Measurements from ENCODE around the gene LRRC49.

LRRC49 gene

GRCh38 chr15:71049706-71050422 lies 157.2 kb downstream of the LRRC49 start:
- in situ Hi-C loops (cut with MboI; ENCODE audit: low sequenced_read_pairs), result no loop called here

GRCh38 chr15:71050461-71050860 lies 157.8 kb downstream of the LRRC49 start:
- in situ Hi-C loops (cut with MboI; ENCODE audit: low sequenced_read_pairs), result no loop called here

- in situ Hi-C loops (cut with MboI; ENCODE audit: low sequenced_read_pairs), result no loop called here
Measured at GRCh38 chr15:71051539-71051938, 158.9 kb downstream of the LRRC49 start.

- in situ Hi-C loops (cut with MboI; ENCODE audit: low sequenced_read_pairs), result no loop called here
Measured at GRCh38 chr15:71052356-71052755, 159.7 kb downstream of the LRRC49 start.

GRCh38 chr15:71054286-71054952 lies 161.8 kb downstream of the LRRC49 start:
- in situ Hi-C loops (cut with MboI; ENCODE audit: low sequenced_read_pairs), result no loop called here

- in situ Hi-C loops (cut with MboI; ENCODE audit: low sequenced_read_pairs), result no loop called here
Measured at GRCh38 chr15:71055461-71055860, 162.8 kb downstream of the LRRC49 start.

- in situ Hi-C loops (cut with MboI; ENCODE audit: low sequenced_read_pairs), result no loop called here
Measured at GRCh38 chr15:71056111-71056510, 163.5 kb downstream of the LRRC49 start.

GRCh38 chr15:71057143-71057542 lies 164.5 kb downstream of the LRRC49 start:
- in situ Hi-C loops (cut with MboI; ENCODE audit: low sequenced_read_pairs), result no loop called here

GRCh38 chr15:71057581-71057980 lies 165.0 kb downstream of the LRRC49 start:
- in situ Hi-C loops (cut with MboI; ENCODE audit: low sequenced_read_pairs), result no loop called here

GRCh38 chr15:71060983-71061382 lies 168.4 kb downstream of the LRRC49 start:
- in situ Hi-C loops (cut with MboI; ENCODE audit: low sequenced_read_pairs), result no loop called here

GRCh38 chr15:71066983-71067382 lies 174.4 kb downstream of the LRRC49 start:
- in situ Hi-C loops (cut with MboI; ENCODE audit: low sequenced_read_pairs), result no loop called here

GRCh38 chr15:71069693-71070092 lies 177.1 kb downstream of the LRRC49 start:
- in situ Hi-C loops (cut with MboI; ENCODE audit: low sequenced_read_pairs), result no loop called here

- in situ Hi-C loops (cut with MboI; ENCODE audit: low sequenced_read_pairs), result no loop called here
Measured at GRCh38 chr15:71071529-71071928, 178.9 kb downstream of the LRRC49 start.

GRCh38 chr15:71072423-71072822 lies 179.8 kb downstream of the LRRC49 start:
- in situ Hi-C loops (cut with MboI; ENCODE audit: low sequenced_read_pairs), result no loop called here

- in situ Hi-C loops (cut with MboI; ENCODE audit: low sequenced_read_pairs), result no loop called here
Measured at GRCh38 chr15:71078506-71079207, 186.0 kb downstream of the LRRC49 start.

GRCh38 chr15:71079208-71080044 lies 186.8 kb downstream of the LRRC49 start:
- in situ Hi-C loops (cut with MboI; ENCODE audit: low sequenced_read_pairs), result no loop called here

GRCh38 chr15:71080166-71080565 lies 187.5 kb downstream of the LRRC49 start:
- in situ Hi-C loops (cut with MboI; ENCODE audit: low sequenced_read_pairs), result no loop called here

GRCh38 chr15:71080705-71081104 lies 188.1 kb downstream of the LRRC49 start:
- in situ Hi-C loops (cut with MboI; ENCODE audit: low sequenced_read_pairs), result no loop called here

GRCh38 chr15:71082803-71083202 lies 190.2 kb downstream of the LRRC49 start:
- in situ Hi-C loops (cut with MboI; ENCODE audit: low sequenced_read_pairs), result no loop called here

GRCh38 chr15:71083349-71083748 lies 190.7 kb downstream of the LRRC49 start:
- in situ Hi-C loops (cut with MboI; ENCODE audit: low sequenced_read_pairs), result no loop called here

- in situ Hi-C loops (cut with MboI; ENCODE audit: low sequenced_read_pairs), result no loop called here
Measured at GRCh38 chr15:71084264-71084663, 191.6 kb downstream of the LRRC49 start.

Data from HL-60/S4 treated with retinoic acid at 250 ng/mL for 4 days and 3 days (cell line).